Forelimb muscle (tissue), 1 donor: Measurements from ENCODE around the gene NLGN1. TPM values are rescaled to one million over a fixed set of nuclear protein-coding genes. Genes with fewer than 3 reads are reported as not detected.
"Not testable (repeated sequence)": the region's sequence is repeated elsewhere in the genome, so short reads cannot be mapped to it uniquely, and the experiment has no call there.

Source experiments
- DNase-seq: peaks from one replicate; pipeline ENCODE4 v3.0.0-alpha.2; 2013; ENCODE audit warnings: low read depth
- polyA plus RNA-seq: library from polyadenylated mRNA; unstranded; fragments of 120-200 nt; gene quantifications from one replicate; pipeline ENCODE4 v1.2.1, GENCODE V29; 2013; ENCODE audit not compliant: insufficient read length

The NLGN1 gene
- polyA plus RNA-seq, 1 donor, result 1.5 TPM

GRCh38 chr3:174158674-174159073 lies 761.1 kb downstream of the NLGN1 start:
- no peak for DNase-seq

GRCh38 chr3:174159604-174160003 lies 762.1 kb downstream of the NLGN1 start:
- DNase-seq, result no peak

GRCh38 chr3:174162550-174162949 lies 765.0 kb downstream of the NLGN1 start:
- no peak for DNase-seq

GRCh38 chr3:174168026-174168425 lies 770.5 kb downstream of the NLGN1 start:
- no peak for DNase-seq

- no peak for DNase-seq
Observed at GRCh38 chr3:174168538-174169254, 771.2 kb downstream of the NLGN1 start.

- no peak for DNase-seq
Observed at GRCh38 chr3:174169736-174170135, 772.2 kb downstream of the NLGN1 start.

GRCh38 chr3:174170248-174170647 lies 772.7 kb downstream of the NLGN1 start:
- no peak for DNase-seq

GRCh38 chr3:174186377-174186989 lies 788.9 kb downstream of the NLGN1 start:
- no peak for DNase-seq

GRCh38 chr3:174191380-174191779 lies 793.8 kb downstream of the NLGN1 start:
- DNase-seq, result no peak

- DNase-seq, result no peak
Observed at GRCh38 chr3:174191895-174192294, 794.4 kb downstream of the NLGN1 start.

- no peak for DNase-seq
Observed at GRCh38 chr3:174192471-174192870, 794.9 kb downstream of the NLGN1 start.

GRCh38 chr3:174193604-174194003 lies 796.1 kb downstream of the NLGN1 start:
- no peak for DNase-seq

GRCh38 chr3:174197416-174197815 lies 799.9 kb downstream of the NLGN1 start:
- DNase-seq, result no peak

GRCh38 chr3:174198199-174198598 lies 800.7 kb downstream of the NLGN1 start:
- DNase-seq, result no peak

GRCh38 chr3:174199696-174200095 lies 802.2 kb downstream of the NLGN1 start:
- no peak for DNase-seq

GRCh38 chr3:174202116-174202515 lies 804.6 kb downstream of the NLGN1 start:
- DNase-seq, result no peak

GRCh38 chr3:174202561-174202960 lies 805.0 kb downstream of the NLGN1 start:
- DNase-seq, result no peak

- no peak for DNase-seq
Observed at GRCh38 chr3:174204765-174205164, 807.2 kb downstream of the NLGN1 start.

- no peak for DNase-seq
Observed at GRCh38 chr3:174206607-174207192, 809.2 kb downstream of the NLGN1 start.

GRCh38 chr3:174208161-174208560 lies 810.6 kb downstream of the NLGN1 start:
- DNase-seq, result no peak

GRCh38 chr3:174211896-174212295 lies 814.4 kb downstream of the NLGN1 start:
- not testable (repeated sequence) for DNase-seq

GRCh38 chr3:174215456-174215855 lies 817.9 kb downstream of the NLGN1 start:
- no peak for DNase-seq

- no peak for DNase-seq
Observed at GRCh38 chr3:174216019-174216418, 818.5 kb downstream of the NLGN1 start.
